ENCODE data around the gene TMEM63B. TPM values are rescaled to one million over a fixed set of nuclear protein-coding genes. Genes with fewer than 3 reads are reported as not detected.
A peak's percentile ranks its signal among the peaks of the same experiment; 100 is the strongest.

Gene TMEM63B
- total RNA-seq, 2 donors from 2014 or later = 7.6 to 11.9 TPM

- H3K4me1 ChIP-seq = peaks cover 47% of the 10 kb centered on the region
- no peak for ATAC-seq
- 78 to 84% methylated on average over 5 of the region's 5 CpGs for WGBS, 2 donors
- peaks cover 0 to 10% of the 10 kb centered on the region in 2 donors for H3K36me3 ChIP-seq (replicated peaks in 1 of 2; ENCODE audit: insufficient read depth in 1 of 2, low read depth in 2 of 2)
- intact Hi-C loops (cut with DNase I) = no loop called here
- DNase-seq = no peak
- TF ChIP-seq POLR2A (IDR thresholded peaks at IDR 0.05) = no peak
- TF ChIP-seq, protein P1, sequence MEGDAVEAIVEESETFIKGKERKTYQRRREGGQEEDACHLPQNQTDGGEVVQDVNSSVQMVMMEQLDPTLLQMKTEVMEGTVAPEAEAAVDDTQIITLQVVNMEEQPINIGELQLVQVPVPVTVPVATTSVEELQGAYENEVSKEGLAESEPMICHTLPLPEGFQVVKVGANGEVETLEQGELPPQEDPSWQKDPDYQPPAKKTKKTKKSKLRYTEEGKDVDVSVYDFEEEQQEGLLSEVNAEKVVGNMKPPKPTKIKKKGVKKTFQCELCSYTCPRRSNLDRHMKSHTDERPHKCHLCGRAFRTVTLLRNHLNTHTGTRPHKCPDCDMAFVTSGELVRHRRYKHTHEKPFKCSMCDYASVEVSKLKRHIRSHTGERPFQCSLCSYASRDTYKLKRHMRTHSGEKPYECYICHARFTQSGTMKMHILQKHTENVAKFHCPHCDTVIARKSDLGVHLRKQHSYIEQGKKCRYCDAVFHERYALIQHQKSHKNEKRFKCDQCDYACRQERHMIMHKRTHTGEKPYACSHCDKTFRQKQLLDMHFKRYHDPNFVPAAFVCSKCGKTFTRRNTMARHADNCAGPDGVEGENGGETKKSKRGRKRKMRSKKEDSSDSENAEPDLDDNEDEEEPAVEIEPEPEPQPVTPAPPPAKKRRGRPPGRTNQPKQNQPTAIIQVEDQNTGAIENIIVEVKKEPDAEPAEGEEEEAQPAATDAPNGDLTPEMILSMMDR (IDR thresholded peaks at IDR 0.05) = no peak
- H3K9me3 ChIP-seq = peaks cover 0 to 4% (median 0%) of the 10 kb centered on the region in 3 donors
- no peak overlapping the region for H3K27ac ChIP-seq
- H3K4me3 ChIP-seq = no peak overlapping the region
- H3K27me3 ChIP-seq = no peaks in the 10 kb centered on the region
Observed at GRCh38 chr6:44115866-44116265, 11.5 kb upstream of the TMEM63B start.

GRCh38 chr6:44116641-44117382 is 10.5 kb upstream of the TMEM63B start:
- H3K36me3 ChIP-seq (replicated peaks in 1 of 2; ENCODE audit: insufficient read depth in 1 of 2, low read depth in 2 of 2) = peaks cover 0 to 10% of the 10 kb centered on the region in 2 donors
- H3K27me3 ChIP-seq = no peaks in the 10 kb centered on the region
- peak in 1 of 4 donors; percentile 29 for DNase-seq
- peaks cover 0 to 4% (median 0%) of the 10 kb centered on the region in 3 donors for H3K9me3 ChIP-seq
- no peak overlapping the region for H3K4me3 ChIP-seq
- no peak for ATAC-seq
- intact Hi-C loops (cut with DNase I) = no loop called here
- TF ChIP-seq POLR2A (IDR thresholded peaks at IDR 0.05) = no peak
- TF ChIP-seq, protein P1 (IDR thresholded peaks at IDR 0.05) = no peak
- peak overlapping the region in 2 of 4 donors; percentile 11 to 54 for H3K27ac ChIP-seq
- WGBS, 2 donors = 54 to 56% methylated on average over 4 of the region's 4 CpGs
- H3K4me1 ChIP-seq = peaks cover 56% of the 10 kb centered on the region

DNA sequence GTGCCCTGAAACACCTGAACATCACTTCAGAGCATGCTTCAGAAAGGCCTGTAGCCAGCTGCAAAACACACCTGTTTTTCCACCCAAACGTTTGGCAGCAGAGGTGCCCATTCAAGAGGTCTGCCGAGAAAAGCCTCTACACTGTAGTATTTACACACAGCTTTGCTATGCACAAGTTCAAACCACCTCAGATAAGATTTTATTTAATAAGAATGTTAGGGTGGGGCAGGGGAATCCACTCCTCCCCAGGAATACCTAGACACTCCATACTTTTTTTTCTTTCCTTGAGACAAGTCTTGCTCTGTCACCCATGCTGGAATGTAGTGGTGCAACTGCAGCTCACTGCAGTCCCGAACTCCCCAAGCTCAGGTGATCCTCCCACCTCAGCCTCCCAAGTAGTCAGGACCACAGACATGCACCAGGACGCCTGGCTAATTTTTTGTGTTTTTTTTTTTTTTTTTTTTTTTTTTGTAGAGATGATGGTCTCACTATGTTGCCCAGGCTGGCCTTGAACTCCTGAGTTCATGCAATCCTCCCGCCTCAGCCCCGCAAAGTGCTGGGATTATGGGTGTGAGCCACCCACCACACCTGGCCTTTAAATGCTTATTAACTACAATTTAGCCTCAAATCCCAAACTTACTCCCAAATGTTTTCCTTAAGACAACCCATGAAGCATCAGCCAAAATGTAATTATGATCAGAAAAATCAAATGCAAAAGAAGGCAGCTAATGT is 9.8 kb upstream of the TMEM63B start:
- TF ChIP-seq, protein P1 (IDR thresholded peaks at IDR 0.05) = no peak
- no peak for TF ChIP-seq POLR2A (IDR thresholded peaks at IDR 0.05)
- peaks cover 56% of the 10 kb centered on the region for H3K4me1 ChIP-seq
- 48 to 51% methylated on average over 6 of the region's 6 CpGs for WGBS, 2 donors
- peaks cover 0 to 10% of the 10 kb centered on the region in 2 donors for H3K36me3 ChIP-seq (replicated peaks in 1 of 2; ENCODE audit: insufficient read depth in 1 of 2, low read depth in 2 of 2)
- H3K9me3 ChIP-seq = peaks cover 0 to 4% (median 0%) of the 10 kb centered on the region in 3 donors
- ATAC-seq = peak; percentile 45
- DNase-seq = peak; percentile 26 to 70 (median 54)
- peak overlapping the region in 1 of 4 donors; percentile 54 for H3K27ac ChIP-seq
- no peak overlapping the region for H3K4me3 ChIP-seq
- no peaks in the 10 kb centered on the region for H3K27me3 ChIP-seq
- intact Hi-C loops (cut with DNase I) = no loop called here

GRCh38 chr6:44119704-44120262 is 7.6 kb upstream of the TMEM63B start:
- ATAC-seq (no peak), DNase-seq (no peak)
- Histone ChIP-seq H3K4me1 (peaks cover 78% of the 10 kb centered on the region), H3K27ac (peak overlapping the region in 1 of 4 donors; percentile 49), H3K36me3 (replicated peaks in 1 of 2; ENCODE audit: insufficient read depth in 1 of 2, low read depth in 2 of 2) (no peaks in the 10 kb centered on the region), H3K4me3 (no peak overlapping the region), H3K9me3 (peaks cover 0 to 4% (median 0%) of the 10 kb centered on the region in 3 donors), H3K27me3 (no peaks in the 10 kb centered on the region)
- intact Hi-C loops (cut with DNase I) = no loop called here
- WGBS, 2 donors = 37 to 41% methylated on average over 5 of the region's 5 CpGs
- TF ChIP-seq POLR2A (IDR thresholded peaks at IDR 0.05) = no peak
- TF ChIP-seq, protein P1 (IDR thresholded peaks at IDR 0.05) = no peak
